RWPE2 (cell line): Measurements from ENCODE around the gene ACOT7.
A peak's percentile ranks its signal among the peaks of the same experiment; 100 is the strongest.

Experiments
- ATAC-seq: fragments of 200-7000 bp; cut with Tn5 transposase; 3 replicates; pipeline ENCODE4 v1.9.1; 2021; ENCODE audit warnings: low read depth
- DNase-seq: peaks from one replicate; pipeline ENCODE4 v3.0.0-alpha.2; 2020; ENCODE audit warnings: low spot score
- H3K27ac ChIP-seq: fragments of 450-650 bp; 2 replicates; pipeline ENCODE4 v1.5.1; 2017; ENCODE audit warnings: mild to moderate bottlenecking; ENCODE audit not compliant: poor library complexity, severe bottlenecking
- H3K27me3 ChIP-seq: fragments of 250-450 bp; sonication (Bioruptor Pico); 2 replicates; pipeline ENCODE4 v1.5.1; 2021; ENCODE audit warnings: mild to moderate bottlenecking, moderate library complexity; ENCODE audit not compliant: insufficient read depth, poor library complexity, severe bottlenecking
- H3K36me3 ChIP-seq: fragments of 250-450 bp; sonication (Bioruptor Pico); 2 replicates; pipeline ENCODE4 v1.5.1; 2020; ENCODE audit warnings: low read depth, mild to moderate bottlenecking, moderate library complexity
- H3K4me1 ChIP-seq: fragments of 250-450 bp; sonication (Bioruptor Pico); 2 replicates; pipeline ENCODE4 v1.5.1; 2021; ENCODE audit warnings: mild to moderate bottlenecking, moderate library complexity; ENCODE audit not compliant: insufficient read depth, poor library complexity, severe bottlenecking
- H3K4me3 ChIP-seq: fragments of 250-450 bp; sonication (Bioruptor Pico); 2 replicates; pipeline ENCODE4 v1.5.1; 2021; ENCODE audit warnings: mild to moderate bottlenecking, moderate library complexity; ENCODE audit not compliant: severe bottlenecking
- H3K9me3 ChIP-seq: fragments of 250-450 bp; sonication (Bioruptor Pico); 2 replicates; pipeline ENCODE4 v1.5.1; 2021; ENCODE audit warnings: mild to moderate bottlenecking, moderate library complexity; ENCODE audit not compliant: severe bottlenecking
- TF ChIP-seq, protein P1 (sequence below): fragments of 450-650 bp; IDR thresholded peaks from one replicate; pipeline ENCODE4 v1.5.1; 2017; ENCODE audit warnings: mild to moderate bottlenecking, moderate library complexity; ENCODE audit not compliant: poor library complexity, severe bottlenecking

Gene ACOT7

DNA sequence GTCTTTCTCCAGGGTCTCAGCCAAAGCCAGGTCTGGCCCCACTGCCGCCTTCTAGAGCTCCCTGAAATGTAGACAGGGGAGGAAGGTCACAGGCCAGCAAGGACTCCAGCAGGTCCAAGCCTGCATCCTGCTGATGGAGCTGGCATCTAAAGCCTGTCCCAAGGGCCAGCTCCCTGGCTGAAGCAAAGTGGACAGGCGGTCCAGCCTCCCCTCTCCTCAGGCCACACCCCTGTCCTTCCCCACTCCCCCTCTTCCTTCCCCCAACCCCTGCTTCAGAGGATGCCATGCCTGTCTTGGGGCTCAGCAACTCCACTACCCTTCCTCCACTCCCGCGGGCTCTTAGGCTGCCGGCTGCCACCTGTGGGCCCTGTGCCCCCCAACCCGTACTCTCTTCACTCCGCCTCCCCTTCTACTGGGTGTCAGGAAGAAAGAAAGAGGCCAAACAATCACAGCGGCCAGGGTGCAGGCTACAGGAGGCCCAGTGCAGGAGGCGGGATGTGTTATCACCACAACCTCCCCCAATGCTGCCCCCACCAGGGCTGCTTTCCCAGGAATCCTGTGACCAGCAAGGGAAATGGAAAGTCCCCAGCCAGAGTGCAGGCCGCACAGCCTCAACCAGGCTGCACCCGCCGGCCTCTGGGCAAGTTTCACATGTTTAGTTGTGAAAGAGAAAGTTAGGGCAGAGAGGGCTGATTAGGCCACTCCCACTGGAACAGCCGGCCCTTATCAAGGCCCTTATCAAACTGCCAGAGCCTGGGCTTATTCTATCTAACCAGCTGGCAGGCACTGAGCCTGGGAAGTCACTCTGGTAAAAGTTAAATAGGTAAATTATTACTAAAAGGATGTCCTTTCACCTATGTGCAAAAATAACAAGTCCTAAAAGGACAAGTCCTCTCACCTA, 34.1 kb downstream of the ACOT7 start:
- Histone ChIP-seq H3K4me1 (peaks cover 36% of the 10 kb centered on the region), H3K9me3 (no peaks in the 10 kb centered on the region), H3K27me3 (no peaks in the 10 kb centered on the region), H3K27ac (peak overlapping the region; percentile 67), H3K4me3 (no peak overlapping the region), H3K36me3 (peaks cover 6% of the 10 kb centered on the region; the same call in 1 of the 2 replicates)
- ATAC-seq (peak; percentile 35; the same call in 2 of the 3 replicates), DNase-seq (peak; percentile 62)
- TF ChIP-seq, protein P1, sequence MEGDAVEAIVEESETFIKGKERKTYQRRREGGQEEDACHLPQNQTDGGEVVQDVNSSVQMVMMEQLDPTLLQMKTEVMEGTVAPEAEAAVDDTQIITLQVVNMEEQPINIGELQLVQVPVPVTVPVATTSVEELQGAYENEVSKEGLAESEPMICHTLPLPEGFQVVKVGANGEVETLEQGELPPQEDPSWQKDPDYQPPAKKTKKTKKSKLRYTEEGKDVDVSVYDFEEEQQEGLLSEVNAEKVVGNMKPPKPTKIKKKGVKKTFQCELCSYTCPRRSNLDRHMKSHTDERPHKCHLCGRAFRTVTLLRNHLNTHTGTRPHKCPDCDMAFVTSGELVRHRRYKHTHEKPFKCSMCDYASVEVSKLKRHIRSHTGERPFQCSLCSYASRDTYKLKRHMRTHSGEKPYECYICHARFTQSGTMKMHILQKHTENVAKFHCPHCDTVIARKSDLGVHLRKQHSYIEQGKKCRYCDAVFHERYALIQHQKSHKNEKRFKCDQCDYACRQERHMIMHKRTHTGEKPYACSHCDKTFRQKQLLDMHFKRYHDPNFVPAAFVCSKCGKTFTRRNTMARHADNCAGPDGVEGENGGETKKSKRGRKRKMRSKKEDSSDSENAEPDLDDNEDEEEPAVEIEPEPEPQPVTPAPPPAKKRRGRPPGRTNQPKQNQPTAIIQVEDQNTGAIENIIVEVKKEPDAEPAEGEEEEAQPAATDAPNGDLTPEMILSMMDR = no peak

DNA sequence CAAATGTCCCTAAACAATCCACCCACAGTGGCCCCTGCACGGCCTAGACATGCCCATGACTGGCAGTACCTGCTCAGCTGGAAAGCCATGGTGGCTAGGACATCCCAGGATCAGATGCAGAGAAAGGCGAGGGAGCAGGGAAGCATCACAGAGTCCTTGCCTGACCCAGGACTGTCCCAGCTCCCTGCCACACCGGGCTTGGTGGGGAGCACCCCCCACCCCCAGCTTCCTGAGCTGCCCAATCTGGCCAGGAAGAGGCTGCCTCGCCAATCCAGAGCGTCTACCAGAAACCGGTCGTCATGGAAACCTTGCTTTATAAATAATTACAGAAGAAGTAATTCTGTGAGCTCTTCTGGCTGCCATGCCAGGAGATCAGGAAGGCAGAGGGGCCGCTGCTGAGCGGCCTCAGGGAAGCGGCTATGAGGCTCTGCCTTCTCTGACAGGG, 34.8 kb downstream of the ACOT7 start:
- no peaks in the 10 kb centered on the region for H3K27me3 ChIP-seq
- H3K4me1 ChIP-seq = peaks cover 42% of the 10 kb centered on the region
- peak overlapping the region; percentile 67 for H3K27ac ChIP-seq
- H3K36me3 ChIP-seq = peaks cover 6% of the 10 kb centered on the region; the same call in 1 of the 2 replicates
- DNase-seq = no peak
- TF ChIP-seq, protein P1 = no peak
- no peak overlapping the region for H3K4me3 ChIP-seq
- H3K9me3 ChIP-seq = no peaks in the 10 kb centered on the region
- ATAC-seq = peak; percentile 33

DNA sequence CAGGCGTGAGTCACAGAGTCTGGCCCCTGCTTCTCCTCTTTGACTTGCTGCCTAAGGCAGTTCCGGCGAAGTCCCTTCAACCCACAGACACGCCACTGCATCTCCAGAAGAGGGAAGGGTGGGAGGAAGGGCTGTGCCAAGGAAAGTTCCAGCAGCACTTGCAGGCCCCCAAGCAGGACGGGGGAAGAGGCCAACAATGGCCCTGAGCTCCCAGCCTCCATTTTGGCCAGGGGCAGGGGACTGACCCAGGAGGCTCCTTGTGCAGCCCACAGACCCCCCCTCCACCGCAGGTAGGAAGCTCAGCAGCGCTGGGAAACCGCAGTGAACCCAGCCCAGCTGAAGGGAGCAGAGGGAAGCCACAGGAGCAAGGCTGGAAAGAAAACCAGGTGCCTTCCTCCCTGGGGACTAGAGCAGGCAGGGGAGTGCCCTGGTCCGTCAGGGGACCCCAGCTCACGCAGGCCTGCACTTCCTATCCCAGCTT, 35.4 kb downstream of the ACOT7 start:
- Histone ChIP-seq H3K27ac (peak overlapping the region; percentile 67), H3K36me3 (peaks cover 6% of the 10 kb centered on the region; the same call in 1 of the 2 replicates), H3K4me3 (no peak overlapping the region), H3K9me3 (no peaks in the 10 kb centered on the region), H3K4me1 (peaks cover 42% of the 10 kb centered on the region), H3K27me3 (no peaks in the 10 kb centered on the region)
- TF ChIP-seq, protein P1 = no peak
- DNase-seq (peak; percentile 71), ATAC-seq (peak; percentile 66)

DNA sequence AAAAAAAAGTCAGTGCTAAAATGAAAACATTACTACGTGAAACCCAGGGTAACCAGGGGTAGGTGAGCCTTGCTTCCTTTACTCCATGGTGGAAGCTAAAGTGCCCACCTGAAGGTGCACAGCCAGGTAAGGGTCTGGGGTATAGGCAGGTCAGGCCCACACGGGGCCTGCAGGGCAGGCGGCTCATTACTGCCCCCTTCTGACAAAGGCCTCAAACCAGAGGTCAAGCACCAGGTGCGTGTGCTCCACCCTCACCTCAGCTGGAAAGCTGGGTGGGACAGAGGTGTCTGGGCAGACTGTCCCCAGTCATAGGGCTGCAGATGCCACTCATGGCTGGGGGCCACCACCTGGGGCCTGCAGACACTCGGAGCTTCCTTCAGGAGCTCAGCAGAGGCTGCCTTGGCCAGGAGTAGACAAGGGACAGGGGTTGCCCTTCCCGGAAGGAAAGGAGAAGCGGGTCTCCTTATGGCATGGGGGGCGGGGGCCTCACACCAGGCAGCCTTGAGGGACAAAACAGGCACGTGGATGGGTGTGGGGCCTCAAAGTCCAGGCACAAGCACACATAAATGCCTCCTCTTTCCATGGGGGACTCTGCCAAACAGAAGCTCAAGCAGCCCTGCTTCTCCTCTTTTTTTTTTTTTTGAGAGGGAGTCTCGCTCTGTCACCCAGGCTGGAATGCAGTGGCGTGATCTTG, 36.2 kb downstream of the ACOT7 start:
- Histone ChIP-seq H3K9me3 (no peaks in the 10 kb centered on the region), H3K27ac (peak overlapping the region; percentile 67), H3K4me3 (no peak overlapping the region), H3K36me3 (0 out of 2 replicates have a peak, but pooled peaks cover 3% of the 10 kb centered on the region), H3K4me1 (peaks cover 49% of the 10 kb centered on the region), H3K27me3 (no peaks in the 10 kb centered on the region)
- DNase-seq (no peak), ATAC-seq (no peak)
- TF ChIP-seq, protein P1 = peak; percentile 21
